ENCODE results near the gene ZNF317.
A peak's percentile ranks its signal among the peaks of the same experiment; 100 is the strongest.
"Not testable (repeated sequence)": the region's sequence is repeated elsewhere in the genome, so short reads cannot be mapped to it uniquely, and the experiment has no call there.

ZNF317 gene

DNA sequence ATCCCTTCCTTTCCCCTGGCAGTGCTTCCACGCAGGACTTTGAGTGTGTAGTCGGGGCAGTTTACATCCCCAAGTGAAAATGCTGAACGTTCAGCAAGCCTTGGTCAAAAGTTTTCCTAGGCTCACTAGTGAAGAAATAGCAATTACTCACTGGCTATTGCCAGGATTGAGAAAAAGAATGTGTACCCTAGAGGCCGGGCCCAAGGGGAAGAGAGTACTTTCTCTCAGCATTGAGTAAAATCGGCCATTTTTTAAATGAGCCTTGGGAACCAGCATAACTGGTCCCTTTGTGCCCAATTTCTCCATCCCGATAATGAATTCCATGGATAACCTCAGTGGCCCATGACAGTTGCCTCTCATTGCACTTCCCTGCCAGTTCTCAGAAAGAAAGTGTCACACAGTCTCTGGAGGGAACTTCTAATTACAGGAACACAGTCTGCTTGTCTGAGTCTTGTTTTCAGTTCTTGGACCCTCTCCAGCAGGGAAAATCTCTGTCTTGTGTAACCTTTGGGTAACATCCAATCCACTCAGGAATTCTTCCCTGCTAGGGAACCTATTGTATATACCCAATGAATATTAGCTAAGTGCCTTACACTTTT, 31.3 kb downstream of the ZNF317 start:
- no peak for DNase-seq

DNA sequence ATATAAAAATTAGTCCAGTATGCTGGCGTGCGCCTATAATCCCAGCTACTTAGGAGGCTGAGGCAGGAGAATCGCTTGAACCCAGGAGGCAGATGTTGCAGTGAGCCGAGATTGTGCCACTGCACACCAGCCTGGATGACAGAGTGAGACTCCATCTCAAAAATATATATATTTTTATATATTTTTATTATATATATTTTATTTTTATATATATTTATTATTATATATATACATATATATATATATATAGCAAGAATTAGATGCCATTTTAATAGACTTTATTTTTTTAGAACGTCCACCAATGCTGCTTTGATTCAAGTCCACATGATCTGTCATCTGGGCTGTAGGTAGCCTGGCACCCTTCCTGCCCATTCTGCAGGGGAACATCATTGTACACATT, 35.1 kb downstream of the ZNF317 start:
- no peak for DNase-seq

DNA sequence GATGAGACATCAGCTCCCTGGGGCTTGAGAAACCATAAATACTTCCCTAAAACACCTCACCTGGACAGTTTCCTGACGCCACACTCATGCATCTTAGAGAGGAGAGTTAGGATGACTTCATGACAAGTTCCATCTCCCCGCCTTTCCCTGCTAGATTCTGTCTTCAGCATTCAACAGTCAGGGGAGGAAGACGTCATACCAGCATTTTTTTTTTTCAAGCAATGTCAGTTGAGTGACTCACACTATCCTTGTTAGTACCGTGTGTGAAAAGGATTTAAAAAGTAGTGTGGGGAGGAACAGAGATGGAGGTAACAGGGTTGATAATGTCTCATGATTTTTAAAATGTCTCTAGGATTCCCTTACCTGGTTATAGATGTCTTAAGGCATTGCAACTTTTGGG, 38.7 kb downstream of the ZNF317 start, which contains the start of gene OR7D2:
TSS of gene OR7D2 (plus strand) at position 79 of the 400 bp plus-strand sequence. CDS start 6,803 bp downstream, outside the sequence.
- DNase-seq = no peak

DNA sequence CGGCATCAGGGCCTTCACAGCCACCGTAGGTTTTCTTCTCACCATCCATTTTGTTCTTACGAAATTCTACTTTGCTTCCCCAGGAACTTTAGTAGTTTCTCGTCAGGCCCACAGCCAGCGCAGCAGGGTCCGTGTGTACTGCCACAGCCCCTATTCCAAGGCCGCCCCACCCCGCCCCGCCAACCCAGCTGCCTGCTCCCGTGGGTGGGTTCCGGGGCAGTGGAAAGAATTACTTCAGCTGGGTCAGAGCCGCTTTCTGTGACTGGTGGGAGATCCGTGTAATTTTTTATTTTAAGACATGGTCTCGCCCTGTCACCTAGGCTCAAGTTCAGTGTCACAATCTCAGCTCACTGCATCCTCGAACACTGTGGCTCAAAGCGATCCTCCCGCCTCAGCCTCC, 42.8 kb downstream of the ZNF317 start:
- no peak for DNase-seq

DNA sequence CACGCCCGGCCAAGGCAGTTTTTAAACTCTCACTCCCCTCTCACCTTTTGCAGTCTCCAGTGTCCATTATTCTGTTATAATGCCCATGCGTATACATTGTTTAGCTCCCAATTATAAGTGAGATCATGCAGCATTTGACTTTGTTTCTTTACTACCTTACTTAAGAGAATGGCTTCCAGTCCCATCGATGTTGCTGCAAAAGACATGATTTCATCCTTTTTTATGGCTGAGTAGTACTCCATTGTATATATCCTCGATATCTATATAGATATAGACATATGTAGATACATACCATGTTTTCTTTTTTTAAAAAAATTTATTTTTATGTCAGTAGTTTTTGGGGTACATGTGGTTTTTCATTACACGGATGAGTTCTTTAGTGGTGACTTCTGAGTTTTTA, 47.0 kb downstream of the ZNF317 start:
- no peak for DNase-seq

DNA sequence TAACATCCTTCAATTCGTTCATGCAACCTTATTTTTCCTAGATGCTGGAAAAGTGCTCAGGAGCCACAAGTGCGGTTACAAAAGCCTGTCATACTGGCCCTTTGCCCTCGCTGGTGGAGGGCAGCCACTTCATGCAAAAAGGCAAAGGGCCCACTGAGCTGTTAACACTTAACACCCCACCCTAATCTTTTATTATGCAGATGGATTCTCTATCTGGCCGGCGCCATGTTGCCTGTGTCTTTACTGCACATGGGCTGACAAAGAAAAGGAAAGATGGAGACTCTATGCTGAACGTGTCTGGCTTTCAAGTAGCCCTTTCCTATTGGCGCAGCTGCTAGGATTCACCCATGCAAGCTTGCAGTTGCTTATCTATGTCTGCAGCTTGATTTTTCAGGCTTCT, 49.3 kb downstream of the ZNF317 start:
- DNase-seq = no peak

DNA sequence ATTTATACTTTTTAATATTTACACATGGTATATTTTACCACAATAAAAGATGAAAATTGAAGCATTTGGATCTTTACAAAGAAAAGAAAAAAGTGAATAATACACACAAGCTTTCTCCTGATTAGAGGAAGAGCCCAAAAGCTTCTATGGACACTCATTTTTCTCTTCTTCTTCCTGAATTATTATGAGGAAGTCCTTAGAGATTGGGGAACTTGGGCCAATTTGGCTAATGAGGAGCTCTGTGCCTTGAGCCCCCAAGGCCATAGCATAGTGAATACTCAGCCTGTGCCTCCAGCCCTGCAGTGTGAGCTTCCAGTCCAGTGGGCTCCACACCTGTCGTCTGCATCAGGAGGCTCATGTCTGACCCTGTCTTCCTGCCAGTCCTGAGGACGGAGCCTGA, 57.8 kb downstream of the ZNF317 start:
- DNase-seq = not testable (repeated sequence)

DNA sequence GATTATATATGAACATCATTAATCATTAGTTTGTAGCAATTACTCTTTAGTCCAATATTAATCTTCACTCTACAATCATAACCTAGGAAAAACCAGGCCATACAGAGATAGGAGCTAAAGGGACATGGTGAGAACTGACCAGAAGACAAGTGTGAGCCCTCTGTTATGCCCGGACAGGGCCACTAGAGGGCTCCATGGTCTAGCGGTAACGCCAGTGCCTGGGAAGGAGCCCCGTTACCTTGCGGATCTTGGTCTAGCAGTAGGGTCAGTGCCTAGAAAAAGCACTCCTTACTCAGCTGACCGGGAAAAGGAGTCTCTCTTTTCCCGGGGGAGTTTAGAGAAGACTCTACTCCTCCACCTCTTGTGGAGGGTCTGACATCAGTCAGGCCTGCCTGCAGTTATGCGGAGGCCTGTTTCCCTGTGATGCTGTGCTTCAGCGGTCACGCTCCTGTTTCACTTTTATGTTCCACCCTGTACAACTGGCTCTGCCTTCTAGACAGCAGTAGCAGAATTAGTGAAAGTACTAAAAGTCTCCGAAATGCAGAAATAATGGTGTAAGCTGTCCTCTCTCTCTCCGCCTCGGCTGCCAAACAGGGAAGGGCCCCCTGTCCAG, 65.4 kb downstream of the ZNF317 start:
- peak in 49 of 56 donors; percentile 0 to 77 (median 16) for DNase-seq

Data from nucleus accumbens (tissue), 56 donors.